HepG2 (cell line): ENCODE data around the gene CHDH. TPM values are rescaled to one million over a fixed set of nuclear protein-coding genes. Genes with fewer than 3 reads are reported as not detected.

Experiments used
- ADNP ChIP-seq: sonication (generic); formaldehyde crosslinking; IDR thresholded peaks from 2 replicates; pipeline ENCODE4 v1.4.0; 2020; ENCODE audit warnings: missing genetic modification reagents
- ARID2 ChIP-seq: sonication (generic); formaldehyde crosslinking; IDR thresholded peaks from 2 replicates; pipeline ENCODE4 v1.8.1; 2022; ENCODE audit warnings: mild to moderate bottlenecking, missing genetic modification reagents, borderline replicate concordance
- EED ChIP-seq: sonication (generic); formaldehyde crosslinking; IDR thresholded peaks from 2 replicates; pipeline ENCODE4 v1.5.0; 2020; ENCODE audit warnings: mild to moderate bottlenecking, missing genetic modification reagents
- GRHL1 ChIP-seq: sonication (generic); formaldehyde crosslinking; conservative IDR thresholded peaks from 2 replicates; pipeline ENCODE4 v1.8.0; 2022; ENCODE audit warnings: missing genetic modification reagents
- GTF2F1 ChIP-seq: fragments of 150-350 bp; IDR thresholded peaks from 2 replicates; pipeline ENCODE4 v1.6.1; 2014; ENCODE audit warnings: low read length
- KAT7 ChIP-seq: IDR thresholded peaks from 2 replicates; pipeline ENCODE4 v1.6.1; 2018; ENCODE audit warnings: borderline replicate concordance, missing compliant biosample characterization
- MIER2 ChIP-seq: IDR thresholded peaks from 2 replicates; pipeline ENCODE4 v1.6.1; 2016; ENCODE audit warnings: missing biosample characterization, missing genetic modification reagents
- PHF5A ChIP-seq: IDR thresholded peaks from one replicate; pipeline ENCODE4 v1.6.1; 2018; ENCODE audit warnings: low read depth, missing genetic modification reagents; ENCODE audit not compliant: unreplicated experiment
- POLR2A ChIP-seq, 2 experiments: IDR thresholded peaks; 2 replicates each; pipeline ENCODE4 v1.6.1; 2011; ENCODE audit warnings: low read depth in 2 of 2, low read length in 2 of 2, mild to moderate bottlenecking in 1 of 2, moderate library complexity in 1 of 2; ENCODE audit not compliant: insufficient read depth in 1 of 2
- PRMT3 ChIP-seq: sonication (generic); formaldehyde crosslinking; IDR thresholded peaks from 2 replicates; pipeline ENCODE4 v1.8.1; 2022; ENCODE audit warnings: low read depth, mild to moderate bottlenecking, moderate library complexity, missing genetic modification reagents, borderline replicate concordance
- RFXAP ChIP-seq: sonication (generic); formaldehyde crosslinking; IDR thresholded peaks from 2 replicates; pipeline ENCODE4 v1.4.0; 2020; ENCODE audit warnings: missing genetic modification reagents, borderline replicate concordance
- SALL2 ChIP-seq: sonication (generic); formaldehyde crosslinking; IDR thresholded peaks from 2 replicates; pipeline ENCODE4 v1.8.1; 2023; ENCODE audit warnings: mild to moderate bottlenecking, missing genetic modification reagents, inconsistent platforms
- SP1 ChIP-seq, 2 experiments: fragments of 450-650 bp in 1 of 2; sonication (generic) in 1 of 2; formaldehyde crosslinking in 1 of 2; IDR thresholded peaks; 2 replicates each; pipeline versions ENCODE4 v1.4.0 to v1.6.1; 2016 to 2020; ENCODE audit warnings: missing genetic modification reagents in 1 of 2
- TMF1 ChIP-seq: sonication (generic); formaldehyde crosslinking; IDR thresholded peaks from 2 replicates; pipeline ENCODE4 v1.8.1; 2022; ENCODE audit warnings: low read depth, missing genetic modification reagents
- ZEB1 ChIP-seq: IDR thresholded peaks from 2 replicates; pipeline ENCODE4 v1.6.1; 2012; ENCODE audit warnings: mild to moderate bottlenecking, low read depth, inconsistent platforms; ENCODE audit not compliant: insufficient replicate concordance
- ZFAT ChIP-seq: sonication (generic); formaldehyde crosslinking; conservative IDR thresholded peaks from 2 replicates; pipeline ENCODE4 v1.8.1; 2023; ENCODE audit warnings: missing genetic modification reagents, inconsistent platforms
- ZFYVE20 ChIP-seq: sonication (generic); formaldehyde crosslinking; IDR thresholded peaks from 2 replicates; pipeline ENCODE4 v1.8.0; 2023; ENCODE audit warnings: low read depth, mild to moderate bottlenecking, moderate library complexity, missing genetic modification reagents, borderline replicate concordance
- ZNF24 ChIP-seq: fragments of 450-650 bp; IDR thresholded peaks from 2 replicates; pipeline ENCODE4 v1.6.1; 2017; ENCODE audit warnings: antibody characterized with exemption, mild to moderate bottlenecking
- ZNF282 ChIP-seq: fragments of 450-650 bp; IDR thresholded peaks from 2 replicates; pipeline ENCODE4 v1.6.1; 2018; ENCODE audit not compliant: partially characterized antibody
- ZNF335 ChIP-seq: sonication (generic); formaldehyde crosslinking; IDR thresholded peaks from 2 replicates; pipeline ENCODE4 v1.4.0; 2020; ENCODE audit warnings: missing genetic modification reagents
- ZNF678 ChIP-seq: sonication (generic); formaldehyde crosslinking; IDR thresholded peaks from 2 replicates; pipeline ENCODE4 v1.4.0; 2020; ENCODE audit warnings: mild to moderate bottlenecking, missing genetic modification reagents
- ZZZ3 ChIP-seq: sonication (generic); formaldehyde crosslinking; IDR thresholded peaks from 2 replicates; pipeline ENCODE4 v1.4.0; 2020; ENCODE audit warnings: missing genetic modification reagents, mild to moderate bottlenecking, borderline replicate concordance
- polyA plus RNA-seq, 8 experiments: library from polyadenylated mRNA; depleted of rRNA in 3 of 8; stranded (reverse) in 7 of 8; unstranded in 1 of 8; fragments of >200 nt; fragmentation: Illumina TruSeq in 4 of 8; extraction: Trizol in 4 of 8; gene quantifications; 2 replicates each; pipeline versions ENCODE4 v1.2.1 to v1.2.3, GENCODE V29; 2011 to 2016; ENCODE audit warnings: low read depth in 4 of 8, missing spikeins in 1 of 8, mixed read lengths in 1 of 8; ENCODE audit not compliant: insufficient read depth in 1 of 8
- total RNA-seq, 5 experiments: library from RNA; depleted of rRNA; stranded (reverse); fragments of >200 nt; fragmentation: Illumina TruSeq; extraction: Trizol; gene quantifications; 2 replicates each; pipeline ENCODE4 v1.2.3, GENCODE V29; 2016; ENCODE audit warnings: low read depth in 1 of 5
- TF ChIP-seq, protein P1 (sequence below): sonication (generic); formaldehyde crosslinking; IDR thresholded peaks from 2 replicates; pipeline ENCODE4 v1.4.0; 2020; ENCODE audit warnings: low read depth, missing genetic modification reagents
- TF ChIP-seq, protein P2 (sequence below): sonication (generic); formaldehyde crosslinking; IDR thresholded peaks from 2 replicates; pipeline ENCODE4 v1.5.0; 2020; ENCODE audit warnings: missing genetic modification reagents

Gene CHDH
- total and polyA plus RNA-seq, 2 of the 13 experiments (the other 11 are each of a cell fraction or from before 2014, with no cell fraction given), result 28.1 to 48.9 TPM

GRCh38 chr3:53846134-53846850, at the start of gene CHDH, which contains the start of gene IL17RB (continued):
- TF ChIP-seq, protein P1, sequence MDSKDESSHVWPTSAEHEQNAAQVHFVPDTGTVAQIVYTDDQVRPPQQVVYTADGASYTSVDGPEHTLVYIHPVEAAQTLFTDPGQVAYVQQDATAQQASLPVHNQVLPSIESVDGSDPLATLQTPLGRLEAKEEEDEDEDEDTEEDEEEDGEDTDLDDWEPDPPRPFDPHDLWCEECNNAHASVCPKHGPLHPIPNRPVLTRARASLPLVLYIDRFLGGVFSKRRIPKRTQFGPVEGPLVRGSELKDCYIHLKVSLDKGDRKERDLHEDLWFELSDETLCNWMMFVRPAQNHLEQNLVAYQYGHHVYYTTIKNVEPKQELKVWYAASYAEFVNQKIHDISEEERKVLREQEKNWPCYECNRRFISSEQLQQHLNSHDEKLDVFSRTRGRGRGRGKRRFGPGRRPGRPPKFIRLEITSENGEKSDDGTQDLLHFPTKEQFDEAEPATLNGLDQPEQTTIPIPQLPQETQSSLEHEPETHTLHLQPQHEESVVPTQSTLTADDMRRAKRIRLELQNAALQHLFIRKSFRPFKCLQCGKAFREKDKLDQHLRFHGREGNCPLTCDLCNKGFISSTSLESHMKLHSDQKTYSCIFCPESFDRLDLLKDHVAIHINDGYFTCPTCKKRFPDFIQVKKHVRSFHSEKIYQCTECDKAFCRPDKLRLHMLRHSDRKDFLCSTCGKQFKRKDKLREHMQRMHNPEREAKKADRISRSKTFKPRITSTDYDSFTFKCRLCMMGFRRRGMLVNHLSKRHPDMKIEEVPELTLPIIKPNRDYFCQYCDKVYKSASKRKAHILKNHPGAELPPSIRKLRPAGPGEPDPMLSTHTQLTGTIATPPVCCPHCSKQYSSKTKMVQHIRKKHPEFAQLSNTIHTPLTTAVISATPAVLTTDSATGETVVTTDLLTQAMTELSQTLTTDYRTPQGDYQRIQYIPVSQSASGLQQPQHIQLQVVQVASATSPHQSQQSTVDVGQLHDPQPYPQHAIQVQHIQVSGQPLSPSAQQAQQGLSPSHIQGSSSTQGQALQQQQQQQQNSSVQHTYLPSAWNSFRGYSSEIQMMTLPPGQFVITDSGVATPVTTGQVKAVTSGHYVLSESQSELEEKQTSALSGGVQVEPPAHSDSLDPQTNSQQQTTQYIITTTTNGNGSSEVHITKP, result peak; percentile 33; the same call in 1 of the 2 replicates
- TF ChIP-seq SP1 (IDR thresholded peaks at IDR 0.05), result no peak
- TF ChIP-seq SP1 (CRISPR knock-in tag; IDR thresholded peaks at IDR 0.05), result peak; percentile 81
- peak; percentile 82 for TF ChIP-seq ZNF678
- peak; percentile 38; the same call in 1 of the 2 replicates for TF ChIP-seq ZNF335
- TF ChIP-seq ZEB1, result no peak
- no peak for TF ChIP-seq PHF5A (CRISPR knock-in tag)
- TF ChIP-seq ADNP, result no peak
- peak in 1 of 2 experiments; percentile 99; a peak in 2 of 4 replicates for TF ChIP-seq POLR2A (IDR thresholded peaks at IDR 0.05; ENCODE audit: insufficient read depth in 1 of 2, low read depth in 2 of 2, low read length in 2 of 2)
- TF ChIP-seq EED (CRISPR knock-in tag), result peak; percentile 76; the same call in 1 of the 2 replicates
- TF ChIP-seq PRMT3 (CRISPR knock-in tag), result peak; percentile 90; the same call in 1 of the 2 replicates
- TF ChIP-seq GTF2F1, result no peak
- no peak; the same call in 1 of the 2 replicates for TF ChIP-seq KAT7
- TF ChIP-seq GRHL1 (CRISPR knock-in tag), result no peak
- TF ChIP-seq ARID2 (CRISPR knock-in tag), result peak; percentile 98
- TF ChIP-seq ZNF282, result no peak
- no peak for TF ChIP-seq MIER2 (CRISPR knock-in tag)
- peak; percentile 79 for TF ChIP-seq RFXAP
- TF ChIP-seq SALL2 (CRISPR knock-in tag), result peak; percentile 95
- TF ChIP-seq ZFYVE20, result peak; percentile 75; the same call in 1 of the 2 replicates
- TF ChIP-seq, protein P2, sequence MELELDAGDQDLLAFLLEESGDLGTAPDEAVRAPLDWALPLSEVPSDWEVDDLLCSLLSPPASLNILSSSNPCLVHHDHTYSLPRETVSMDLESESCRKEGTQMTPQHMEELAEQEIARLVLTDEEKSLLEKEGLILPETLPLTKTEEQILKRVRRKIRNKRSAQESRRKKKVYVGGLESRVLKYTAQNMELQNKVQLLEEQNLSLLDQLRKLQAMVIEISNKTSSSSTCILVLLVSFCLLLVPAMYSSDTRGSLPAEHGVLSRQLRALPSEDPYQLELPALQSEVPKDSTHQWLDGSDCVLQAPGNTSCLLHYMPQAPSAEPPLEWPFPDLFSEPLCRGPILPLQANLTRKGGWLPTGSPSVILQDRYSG (CRISPR knock-in tag), result no peak
- no peak; the same call in 1 of the 2 replicates for TF ChIP-seq ZZZ3 (CRISPR knock-in tag)
- TF ChIP-seq TMF1 (CRISPR knock-in tag), result peak; percentile 77; the same call in 1 of the 2 replicates
- no peak for TF ChIP-seq ZFAT (CRISPR knock-in tag)
- TF ChIP-seq ZNF24, result no peak
